Activated CD4-positive, alpha-beta T cell treated with anti-CD3 and anti-CD28 coated beads, Interleukin-10, Interleukin-2, amounts not matched to agents 100 ng/mL and 50 ng/mL, durations not matched to agents 16 hours and 8 hours (primary cell): ENCODE data around the gene C10orf71.

ENCODE experiments used
- DNase-seq: peaks from one replicate; pipeline ENCODE4 v3.0.0-alpha.2; 2020

The C10orf71 gene

DNA sequence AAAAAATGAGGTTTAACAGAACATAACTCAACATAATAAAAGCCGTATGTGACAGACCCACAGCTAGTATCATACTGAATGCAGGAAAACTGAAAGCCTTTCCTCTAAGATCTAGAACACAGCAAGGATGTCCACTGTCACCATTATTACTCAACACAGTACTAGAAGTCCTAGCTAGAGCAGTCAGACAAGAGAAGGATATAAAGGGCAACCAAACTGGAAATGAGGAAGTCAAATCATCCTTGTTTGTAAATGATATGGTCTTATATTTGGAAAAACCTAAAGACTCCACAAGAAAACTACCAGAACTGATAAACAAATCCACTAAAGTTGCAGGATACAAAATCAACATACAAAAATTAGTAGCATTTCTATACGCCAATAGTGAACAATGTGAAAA, 45.9 kb downstream of the C10orf71 start:
- no peak for DNase-seq

DNA sequence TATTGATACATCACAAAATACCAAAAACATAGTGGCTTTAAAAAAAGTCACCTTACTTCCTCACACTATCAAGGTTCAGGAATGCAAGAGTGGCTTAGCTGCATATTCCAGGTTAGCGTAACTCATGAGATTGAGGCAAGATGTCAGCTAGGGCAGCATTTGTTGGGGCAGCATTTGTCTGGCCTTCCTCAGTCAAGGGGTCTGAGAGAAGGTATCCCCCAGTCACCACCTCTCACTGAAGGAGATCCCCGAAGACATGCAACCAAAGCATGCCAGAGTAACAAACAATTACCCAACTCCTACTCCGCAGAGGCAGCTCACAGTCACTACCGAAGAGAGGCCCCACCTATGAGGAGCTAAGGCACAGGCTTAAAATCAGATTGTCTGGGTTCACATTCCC, 48.4 kb downstream of the C10orf71 start:
- no peak for DNase-seq

DNA sequence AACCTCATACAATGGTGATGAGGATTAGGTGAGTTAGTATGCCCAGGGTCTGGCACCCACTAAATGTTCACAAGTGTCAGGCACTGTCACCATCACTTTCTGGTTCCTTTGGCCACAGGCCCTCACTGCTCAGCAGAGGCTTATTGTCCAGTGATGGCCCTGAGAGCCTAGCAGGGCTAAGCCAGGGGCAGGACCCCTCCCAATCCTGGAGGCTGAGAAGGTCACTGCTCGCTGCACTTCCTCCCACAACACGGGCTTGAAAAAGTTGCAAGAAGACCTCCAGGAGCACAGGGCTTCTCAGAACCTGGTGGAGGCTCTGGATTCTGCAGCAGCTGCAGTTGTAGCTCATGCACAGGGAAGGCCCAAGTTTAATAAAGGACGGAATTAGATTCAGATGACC, 48.9 kb downstream of the C10orf71 start:
- no peak for DNase-seq

DNA sequence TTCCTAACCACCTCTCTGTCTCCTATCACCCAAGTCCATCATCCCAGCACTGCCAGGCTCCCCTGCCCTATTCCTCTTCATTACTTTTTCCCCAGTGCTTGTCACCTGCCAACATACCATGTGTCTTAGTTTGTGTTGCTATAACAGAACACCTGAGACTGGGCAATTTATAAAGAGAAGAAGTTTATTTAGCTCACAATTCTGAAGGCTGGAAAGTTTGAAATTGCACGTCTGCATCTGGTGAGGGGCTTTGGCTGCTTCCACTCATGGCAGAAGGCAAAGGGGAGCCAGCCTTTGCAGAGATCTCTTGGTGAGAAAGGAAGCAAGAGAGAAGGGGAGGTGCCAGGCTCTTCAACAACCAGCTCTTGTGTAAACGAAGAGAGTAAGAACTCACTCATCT, 49.6 kb downstream of the C10orf71 start:
- no peak for DNase-seq

DNA sequence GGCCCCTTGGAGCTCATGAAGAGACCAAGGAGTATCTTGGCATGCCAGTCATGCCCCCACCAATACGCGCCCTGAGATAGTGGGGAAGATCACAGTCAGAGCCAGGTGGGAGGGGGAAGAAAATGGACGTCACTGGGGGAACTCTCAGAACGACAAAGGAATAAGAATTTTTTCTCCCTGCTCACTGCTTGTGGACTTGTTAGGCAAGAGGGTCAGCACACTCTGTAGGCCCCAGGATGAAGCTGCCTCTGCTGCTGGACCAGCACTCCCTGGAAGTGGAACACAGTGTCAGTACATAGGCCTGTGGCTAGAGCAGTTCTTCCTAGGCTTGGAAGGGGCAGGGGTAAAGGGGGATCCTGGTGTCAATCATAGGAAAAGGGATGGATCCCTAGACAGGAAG, 50.4 kb downstream of the C10orf71 start:
- no peak for DNase-seq

DNA sequence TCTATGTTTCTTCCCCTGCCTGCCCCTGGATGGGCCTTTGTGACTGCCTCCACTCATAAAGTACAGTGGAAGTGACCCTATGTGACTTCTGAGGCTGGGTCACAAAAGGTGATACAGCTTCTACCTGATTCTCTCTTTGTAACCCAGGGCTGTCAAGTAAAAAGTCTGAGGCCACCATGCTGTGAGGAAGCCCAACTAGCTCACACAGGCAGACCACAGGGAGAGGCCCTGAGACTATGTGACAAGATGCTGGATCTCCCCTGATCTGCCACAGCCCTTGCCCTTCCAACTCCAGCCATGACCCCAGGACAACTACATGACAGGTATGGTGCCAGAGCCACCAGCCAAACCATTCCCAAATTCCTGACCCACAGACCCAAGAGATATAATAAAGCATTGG, 51.2 kb downstream of the C10orf71 start:
- DNase-seq, result no peak

DNA sequence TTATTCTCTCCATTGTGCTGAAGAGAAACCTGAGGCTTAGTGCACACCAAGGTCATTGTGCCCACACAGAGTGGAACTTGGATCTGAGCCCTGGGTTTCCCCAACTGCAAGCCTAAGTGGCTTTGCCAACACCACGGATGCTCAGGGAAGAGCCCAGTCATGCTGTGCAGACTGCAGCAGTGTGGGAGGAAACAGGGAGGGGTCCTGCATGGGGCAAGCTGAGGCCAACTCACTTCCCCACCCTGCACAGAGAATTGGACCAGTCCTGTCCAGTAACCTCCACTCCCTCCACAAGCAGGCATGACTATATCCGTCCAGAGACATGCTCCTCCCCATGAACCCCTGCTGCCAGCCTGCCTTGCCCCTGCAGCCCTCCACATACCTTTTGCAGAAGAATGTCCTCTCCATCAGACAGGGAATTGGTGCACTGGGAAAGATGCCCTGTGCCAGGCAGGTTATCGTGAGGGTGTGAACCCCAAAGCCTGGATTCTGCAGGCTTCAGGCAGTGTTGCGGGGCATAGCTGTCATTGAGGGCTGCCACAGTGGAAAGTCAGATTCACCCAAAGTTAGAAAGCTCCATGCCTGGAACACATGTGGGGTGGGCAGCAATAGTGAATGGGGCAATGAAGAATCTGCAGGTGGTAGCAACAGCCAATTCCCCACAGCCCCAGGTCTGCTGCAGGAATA, 52.0 kb downstream of the C10orf71 start:
- DNase-seq, result no peak

DNA sequence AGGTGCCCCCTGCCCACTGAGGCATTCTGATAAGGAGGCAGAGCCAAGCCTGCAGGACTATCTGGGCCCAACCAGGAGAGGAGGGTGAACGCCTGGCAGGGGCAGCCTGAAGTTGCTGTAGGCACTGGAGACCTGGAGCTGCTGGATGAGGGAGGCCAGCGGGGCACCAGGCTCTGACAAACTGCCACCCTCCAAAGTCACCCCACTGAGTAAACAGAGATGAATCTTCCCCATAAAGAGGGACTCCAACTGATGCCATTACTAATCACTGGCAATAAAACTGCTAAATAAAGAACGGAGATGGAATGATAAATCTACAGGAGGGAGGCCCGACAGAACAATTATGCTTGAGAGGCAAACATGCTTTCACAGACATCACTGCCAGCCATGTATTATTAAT, 52.7 kb downstream of the C10orf71 start:
- DNase-seq, result no peak

DNA sequence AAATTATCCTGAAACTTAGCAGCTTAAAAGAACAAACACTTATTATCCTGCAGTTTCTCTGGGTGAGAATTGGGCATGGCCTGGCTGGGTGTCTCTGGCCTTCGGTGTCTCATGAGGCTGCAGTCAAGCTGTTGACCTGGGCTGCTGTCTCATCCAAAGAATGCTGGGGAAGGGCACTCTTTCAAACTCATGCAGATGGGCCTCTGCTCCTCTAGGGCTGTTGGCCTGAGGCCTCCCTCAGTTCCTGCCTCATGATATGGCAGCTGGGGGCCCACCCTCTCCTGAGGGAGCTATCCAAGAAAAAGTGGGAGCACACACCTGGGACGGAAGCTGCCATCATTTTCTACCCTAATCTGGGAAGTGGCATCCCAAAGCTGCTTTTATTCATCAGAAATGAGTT, 53.4 kb downstream of the C10orf71 start:
- DNase-seq, result no peak

DNA sequence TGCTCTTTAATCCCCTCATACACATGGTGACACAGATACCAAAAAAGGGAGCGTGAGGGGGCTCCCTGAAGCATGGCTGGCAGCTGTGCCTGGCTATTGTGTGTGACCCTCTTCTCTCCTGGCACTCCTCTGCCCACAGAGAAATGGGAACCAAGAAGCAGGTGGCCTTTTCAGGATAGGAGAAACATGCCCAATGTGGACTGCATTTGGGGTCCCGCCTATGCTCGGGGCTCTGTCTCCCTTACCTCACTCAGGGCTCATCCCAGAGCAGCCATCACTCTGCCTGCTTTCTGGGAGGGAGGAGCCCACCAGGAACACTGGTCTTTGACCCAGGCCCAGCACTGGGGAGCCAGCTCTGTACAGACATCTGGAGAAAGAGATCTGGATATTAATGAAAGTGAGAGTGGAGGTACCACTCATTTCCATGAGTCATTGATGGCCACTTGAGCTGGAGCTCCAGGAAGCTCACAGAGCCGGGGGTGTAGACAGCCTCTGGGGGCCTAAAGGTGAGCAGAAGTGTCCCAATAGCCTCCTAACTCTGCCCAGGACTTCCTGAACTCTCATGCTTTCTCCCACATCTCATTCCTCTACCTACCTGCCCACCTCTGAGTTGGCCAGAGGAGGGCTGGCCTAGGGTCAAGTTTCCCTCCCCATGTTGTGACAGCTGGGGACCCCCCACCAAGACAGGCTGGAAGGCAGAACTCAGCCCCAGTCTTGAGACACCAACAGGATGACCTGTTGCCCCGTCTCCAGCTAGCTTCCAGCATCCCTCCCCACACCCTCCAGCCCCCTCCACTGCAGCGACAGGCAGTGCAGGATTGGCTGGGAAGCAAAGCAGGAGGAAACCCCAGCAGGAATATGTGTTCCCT, 54.3 kb downstream of the C10orf71 start:
- DNase-seq, result no peak

DNA sequence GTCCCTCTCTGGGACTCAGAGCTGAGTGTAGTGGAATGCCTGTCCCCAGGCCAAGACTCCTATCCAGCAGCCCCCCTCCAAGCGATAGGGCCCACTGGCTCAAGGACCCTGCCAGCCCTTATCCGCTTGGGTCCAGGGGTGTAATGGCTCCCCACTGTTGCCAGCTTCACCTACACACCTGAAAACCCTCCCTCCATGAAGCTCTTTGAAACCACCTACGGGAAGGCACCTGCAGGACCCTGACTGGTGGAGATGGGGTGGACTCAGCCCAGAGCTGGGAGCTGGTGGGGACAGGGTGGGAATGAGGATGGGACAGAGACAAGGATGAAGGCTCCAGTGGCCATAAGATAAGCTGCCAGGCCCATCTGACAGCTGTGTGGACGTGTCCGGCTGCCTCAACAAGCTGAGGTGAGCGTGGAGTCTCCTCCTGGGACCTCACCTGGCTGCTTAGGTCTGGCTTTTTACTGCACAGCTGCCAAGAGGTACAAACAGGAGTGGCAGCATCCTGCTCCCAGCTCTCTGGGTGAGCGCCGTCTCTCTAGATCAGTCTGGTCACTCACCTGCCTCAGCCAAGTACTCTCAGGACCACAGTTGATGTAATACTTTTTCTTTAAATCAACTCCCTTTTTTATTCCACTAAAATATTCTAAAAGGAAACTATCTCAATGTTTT, 55.1 kb downstream of the C10orf71 start:
- no peak for DNase-seq

DNA sequence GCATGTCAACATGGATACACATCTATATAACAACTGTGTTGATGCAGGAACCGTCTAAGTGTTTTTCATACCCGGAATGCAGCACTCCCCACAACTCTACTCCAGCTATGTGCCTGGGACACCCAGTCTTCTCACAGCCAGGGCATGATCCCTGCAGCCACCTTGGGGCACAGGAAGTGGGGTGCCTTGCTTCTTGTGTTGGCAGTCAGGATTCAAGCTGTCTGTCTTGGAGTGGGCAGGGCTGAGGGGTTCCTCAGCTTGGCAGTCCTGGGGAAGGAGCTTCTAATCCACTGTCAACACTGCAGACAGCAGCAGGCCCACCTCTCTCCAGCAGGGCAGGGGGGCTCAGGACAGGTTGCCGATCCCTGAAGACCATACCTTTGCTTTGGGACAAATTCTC, 55.6 kb downstream of the C10orf71 start:
- DNase-seq, result no peak

DNA sequence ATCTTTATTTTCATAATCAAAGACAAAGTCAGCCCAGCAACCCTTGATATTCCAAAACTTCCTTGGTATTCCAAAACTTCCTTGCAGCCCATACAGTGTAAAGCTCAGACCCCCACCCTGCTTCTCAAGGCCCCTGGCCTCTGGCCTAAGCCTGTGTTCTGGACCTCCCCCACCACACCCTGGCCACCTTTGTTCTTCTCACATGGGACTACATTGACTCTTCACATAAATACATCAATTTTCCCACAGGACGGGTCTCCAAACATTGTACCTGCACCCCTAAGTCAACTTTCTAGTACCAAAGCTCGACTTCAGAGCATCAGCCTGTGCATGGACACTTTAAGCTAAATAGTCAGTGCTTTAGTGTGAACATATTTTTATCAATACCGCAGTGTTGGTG, 56.3 kb downstream of the C10orf71 start:
- DNase-seq, result no peak

DNA sequence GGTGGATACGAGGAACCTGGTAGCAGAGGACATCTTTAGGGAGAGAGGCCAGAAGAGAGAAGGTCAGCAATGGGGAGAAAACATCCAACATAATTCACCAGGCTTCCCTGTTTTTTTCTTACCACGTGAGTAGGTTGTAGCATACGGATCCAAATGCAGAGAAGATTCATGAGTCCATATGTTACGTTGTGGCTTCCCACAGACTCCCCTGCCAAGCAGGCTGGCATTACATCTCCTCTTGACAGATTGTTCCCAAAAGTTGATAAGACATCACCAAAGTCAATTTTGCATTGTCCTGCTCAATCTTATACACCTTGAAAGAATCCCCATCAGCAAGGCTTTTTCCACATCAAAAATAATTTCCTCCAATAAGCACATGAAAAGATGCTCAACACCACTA, 57.2 kb downstream of the C10orf71 start:
- no peak for DNase-seq

DNA sequence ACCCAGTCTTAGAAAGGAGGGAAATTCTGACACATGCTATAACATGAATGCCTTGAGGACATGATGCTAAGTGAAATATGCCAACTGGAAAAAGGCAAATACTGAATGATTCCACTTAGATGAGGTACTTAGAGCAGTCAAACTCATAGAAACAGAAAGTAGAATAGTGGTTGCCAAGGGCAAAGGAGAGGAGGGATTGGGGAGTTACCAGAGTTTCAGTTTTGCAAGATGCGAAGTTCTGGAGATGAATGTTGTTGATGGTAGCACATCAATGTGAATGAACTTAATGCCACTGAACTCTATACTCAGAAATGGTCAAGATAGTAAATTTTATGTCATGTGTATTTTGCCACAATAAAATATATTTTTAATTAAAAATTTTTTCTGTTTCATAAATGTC, 58.0 kb downstream of the C10orf71 start:
- DNase-seq, result peak; percentile 48

DNA sequence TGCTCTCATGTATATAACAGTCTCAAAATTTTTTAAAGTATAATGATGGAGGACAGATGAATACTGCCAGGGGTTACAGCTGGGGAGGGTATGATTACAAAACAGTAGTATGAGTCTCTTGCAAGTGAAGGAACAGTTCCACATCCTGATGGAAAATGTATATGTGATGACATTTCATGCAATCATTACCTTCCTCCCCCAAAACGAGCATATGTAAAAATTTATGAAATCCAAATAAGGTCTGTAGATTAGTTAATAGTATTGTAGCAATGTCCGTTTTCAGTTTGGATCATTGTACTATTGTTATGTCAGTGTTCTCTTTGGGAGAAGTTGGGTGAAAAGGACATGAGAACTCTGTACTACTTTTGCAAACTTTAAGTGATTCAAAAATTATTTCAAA, 58.9 kb downstream of the C10orf71 start:
- no peak for DNase-seq

DNA sequence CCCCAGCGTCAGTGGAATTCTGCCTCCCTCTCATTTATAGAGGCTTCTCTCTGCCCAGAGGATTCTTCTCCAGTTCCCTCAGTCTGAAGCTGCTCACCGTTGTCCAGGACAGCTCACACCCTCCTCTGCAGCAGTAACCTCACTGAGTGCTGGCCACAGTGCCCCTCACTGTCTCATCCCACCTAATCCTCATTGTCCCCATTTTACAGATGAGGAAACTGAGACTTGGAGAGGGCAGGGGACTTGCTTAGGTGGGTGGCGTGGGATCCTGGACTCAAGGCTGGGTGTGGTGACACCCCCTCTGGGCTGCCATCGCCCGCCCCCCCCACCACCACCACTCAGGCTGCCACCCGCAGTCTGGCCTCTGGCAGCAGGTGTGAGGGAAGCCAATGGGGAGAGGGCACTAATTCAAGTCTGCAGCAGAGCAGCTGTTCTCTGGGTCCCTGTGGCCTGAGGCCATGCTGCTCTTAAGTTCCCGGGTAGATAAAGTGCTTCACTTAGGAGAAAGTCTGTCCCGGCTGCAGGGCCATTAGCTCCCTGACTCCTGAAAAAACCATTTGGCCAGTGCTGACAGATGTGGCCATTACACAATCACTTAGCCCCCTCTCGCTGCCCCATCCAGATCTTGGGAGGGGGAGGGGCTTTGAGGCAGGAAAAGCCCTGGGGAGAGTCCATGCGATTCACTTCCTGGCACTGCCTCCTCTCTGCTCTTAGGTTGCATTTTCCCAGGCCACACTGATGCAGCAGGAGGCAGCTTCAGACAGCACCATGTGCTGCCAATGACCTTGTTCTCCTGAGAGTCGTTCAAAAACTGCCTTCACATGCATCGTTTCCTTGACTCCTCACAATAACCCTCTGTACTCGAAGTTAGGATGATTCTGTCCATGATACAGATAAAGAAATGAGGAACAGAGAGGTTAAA, 60.6 kb downstream of the C10orf71 start:
- DNase-seq, result no peak

DNA sequence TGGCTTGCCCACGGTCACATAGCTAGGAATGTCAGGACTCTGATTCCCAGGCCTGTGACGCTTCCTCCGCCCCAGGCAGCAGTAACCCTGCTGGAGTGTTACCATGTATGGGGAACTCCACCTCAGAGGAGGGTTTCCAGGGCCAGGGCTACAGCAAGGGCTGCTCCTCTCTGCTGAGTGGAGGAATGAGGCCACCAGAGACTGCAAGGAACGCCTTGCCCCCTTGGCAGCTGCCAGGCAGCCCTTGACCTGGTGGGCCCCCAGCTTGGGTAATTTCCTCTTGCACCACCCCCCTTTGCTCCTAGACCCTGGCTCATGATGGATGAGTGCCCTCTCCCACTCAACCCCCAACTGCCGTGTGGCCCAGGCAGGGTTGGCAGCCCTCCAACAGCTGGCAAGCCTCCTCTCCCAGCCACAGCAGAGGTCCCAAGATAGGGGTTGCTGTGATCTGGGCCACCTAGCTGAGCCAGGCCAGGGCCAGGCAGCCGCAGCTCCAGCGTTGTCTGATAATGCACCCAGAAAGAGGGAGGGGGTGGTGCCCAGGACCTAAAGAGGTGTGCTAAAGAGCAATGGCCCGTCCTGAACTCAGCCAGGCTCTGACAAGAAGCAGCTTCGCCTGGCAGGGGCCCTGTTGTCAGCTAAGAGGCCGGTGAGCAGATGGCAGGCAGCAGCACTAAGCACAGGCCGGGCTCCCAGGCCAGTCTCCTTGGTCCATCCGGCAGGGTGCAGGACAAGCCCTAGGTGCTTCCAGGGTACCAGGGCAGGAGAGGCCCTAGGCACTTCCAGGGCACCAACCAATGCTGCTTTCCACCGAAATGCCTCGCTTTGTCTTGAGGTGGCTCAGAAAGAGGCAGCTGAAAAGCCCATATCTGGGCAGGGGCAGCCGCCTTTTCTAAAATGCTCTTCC, 61.6 kb downstream of the C10orf71 start:
- no peak for DNase-seq

DNA sequence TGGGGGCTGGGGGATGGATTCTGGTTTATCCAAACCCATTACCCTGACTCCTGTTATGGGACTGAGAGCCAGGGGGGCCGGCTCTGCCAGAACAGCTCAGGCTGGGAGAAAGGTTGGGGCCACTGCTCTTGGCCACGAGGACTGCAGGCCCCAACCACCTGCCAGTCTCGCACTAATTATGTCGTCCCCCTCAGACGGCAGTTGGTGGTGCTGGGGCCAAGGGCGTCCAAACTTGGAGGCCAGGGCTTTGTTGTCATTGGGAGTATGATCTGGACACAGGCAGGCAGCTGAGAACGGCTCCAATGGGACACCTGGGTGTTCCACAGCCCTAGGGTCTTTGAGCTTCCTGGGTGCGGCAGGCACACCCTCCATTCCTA, 62.2 kb downstream of the C10orf71 start:
- DNase-seq, result no peak

DNA sequence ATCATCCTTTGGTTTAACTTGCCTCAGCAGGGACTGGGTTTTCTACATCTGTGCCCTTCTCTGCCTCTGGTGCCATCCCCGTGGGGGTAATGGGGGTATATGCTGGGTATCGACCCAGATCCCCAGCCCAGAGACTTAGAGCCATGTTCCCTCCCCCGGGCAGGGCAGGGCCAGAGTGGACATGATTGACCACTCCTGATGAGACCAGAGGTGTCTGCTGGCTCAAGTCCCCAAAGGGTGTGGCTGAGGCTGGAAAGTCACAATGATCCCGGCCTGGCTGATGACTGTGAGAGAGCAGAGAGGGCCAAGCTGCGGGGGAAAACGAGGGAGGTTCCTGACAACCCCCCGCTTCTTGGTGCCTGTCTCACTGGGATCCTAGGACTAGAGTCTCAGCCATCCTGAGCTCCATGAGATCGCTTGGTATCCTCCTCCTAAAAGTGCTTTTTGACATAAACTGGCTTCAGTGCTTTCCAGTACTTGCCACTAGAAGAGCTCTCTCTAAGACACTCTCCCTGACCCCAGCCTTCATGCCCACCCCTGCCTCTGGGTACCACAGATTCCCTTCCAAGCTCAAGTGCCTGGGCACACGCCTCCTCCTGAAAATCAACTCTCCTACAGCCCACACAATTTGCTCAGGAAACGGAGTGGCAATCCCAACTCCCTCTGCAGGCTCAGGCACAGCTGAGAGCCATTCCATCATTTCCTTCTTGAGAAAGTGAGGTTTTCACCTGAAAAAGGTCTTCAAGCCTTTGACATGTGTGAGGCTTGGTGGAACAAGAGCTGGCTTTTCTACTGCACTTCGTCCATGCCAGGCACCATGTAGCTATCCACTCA, 63.0 kb downstream of the C10orf71 start:
- no peak for DNase-seq
